Measurements from ENCODE around the gene MCF2L.

Gene MCF2L

DNA sequence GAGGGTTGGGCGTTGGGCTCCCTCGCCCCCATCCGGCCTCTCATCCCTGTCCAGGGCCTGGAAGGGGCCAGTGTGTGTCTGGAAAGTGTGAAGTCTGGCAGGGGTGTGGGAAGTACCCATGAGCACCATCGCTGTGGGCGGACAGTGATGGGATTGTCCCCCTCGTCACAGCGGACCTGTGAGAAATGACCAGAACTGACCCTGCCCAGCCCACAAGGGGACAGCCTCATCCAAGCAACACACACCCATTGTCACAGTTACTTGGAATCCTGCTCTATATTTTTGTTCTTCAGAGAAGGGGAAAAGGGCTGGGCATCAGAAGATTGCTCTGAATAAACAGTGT lies 18.6 kb downstream of the MCF2L start:
- Histone ChIP-seq H3K27me3 (ENCODE audit: low read depth, low read length) (0 out of 2 replicates have a peak, but pooled peaks cover 2% of the 10 kb centered on the region), H3K4me2 (ENCODE audit: low read length) (no peak overlapping the region), H3K9ac (ENCODE audit: low read length) (no peak overlapping the region)

DNA sequence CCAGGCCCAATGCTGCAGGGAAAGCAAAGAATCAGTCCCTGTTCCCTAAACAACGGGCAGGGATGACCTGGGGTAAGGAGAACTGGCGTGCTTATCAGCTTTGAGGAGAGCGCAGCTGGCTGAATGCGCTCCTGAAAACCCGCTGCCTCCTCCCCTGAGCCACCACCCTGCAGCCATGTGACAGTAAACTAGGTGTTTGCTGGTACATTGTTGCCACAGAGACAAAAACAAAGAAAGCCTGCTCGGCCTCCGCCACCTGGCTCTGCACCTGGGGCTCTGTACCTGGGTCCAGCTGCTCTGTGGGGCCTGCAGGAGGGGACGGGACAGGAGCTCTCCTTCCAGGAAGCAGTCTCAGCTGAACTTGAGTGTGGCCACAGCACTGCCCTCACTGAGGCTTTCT lies 21.8 kb downstream of the MCF2L start:
- no peak overlapping the region for H3K9ac ChIP-seq (ENCODE audit: low read length)
- no peaks in the 10 kb centered on the region for H4K20me1 ChIP-seq (ENCODE audit: insufficient read depth, low read length)
- no peak overlapping the region for H3K4me2 ChIP-seq (ENCODE audit: low read length)
- H3K36me3 ChIP-seq (replicated peaks; ENCODE audit: low read depth, low read length) = no peaks in the 10 kb centered on the region
- no peak overlapping the region for H3K27ac ChIP-seq (ENCODE audit: low read length)
- no peaks in the 10 kb centered on the region for H3K4me1 ChIP-seq (ENCODE audit: low read length)
- H3K9me3 ChIP-seq (ENCODE audit: insufficient read depth, low read length) = no peaks in the 10 kb centered on the region
- 0 out of 2 replicates have a peak, but pooled peaks cover 2% of the 10 kb centered on the region for H3K27me3 ChIP-seq (ENCODE audit: low read depth, low read length)
- H3K79me2 ChIP-seq (ENCODE audit: low read length) = no peaks in the 10 kb centered on the region
- H3K4me3 ChIP-seq (ENCODE audit: low read length) = no peak overlapping the region
- H2AFZ ChIP-seq (ENCODE audit: low read depth, low read length) = no peak overlapping the region
- TF ChIP-seq, protein P1, sequence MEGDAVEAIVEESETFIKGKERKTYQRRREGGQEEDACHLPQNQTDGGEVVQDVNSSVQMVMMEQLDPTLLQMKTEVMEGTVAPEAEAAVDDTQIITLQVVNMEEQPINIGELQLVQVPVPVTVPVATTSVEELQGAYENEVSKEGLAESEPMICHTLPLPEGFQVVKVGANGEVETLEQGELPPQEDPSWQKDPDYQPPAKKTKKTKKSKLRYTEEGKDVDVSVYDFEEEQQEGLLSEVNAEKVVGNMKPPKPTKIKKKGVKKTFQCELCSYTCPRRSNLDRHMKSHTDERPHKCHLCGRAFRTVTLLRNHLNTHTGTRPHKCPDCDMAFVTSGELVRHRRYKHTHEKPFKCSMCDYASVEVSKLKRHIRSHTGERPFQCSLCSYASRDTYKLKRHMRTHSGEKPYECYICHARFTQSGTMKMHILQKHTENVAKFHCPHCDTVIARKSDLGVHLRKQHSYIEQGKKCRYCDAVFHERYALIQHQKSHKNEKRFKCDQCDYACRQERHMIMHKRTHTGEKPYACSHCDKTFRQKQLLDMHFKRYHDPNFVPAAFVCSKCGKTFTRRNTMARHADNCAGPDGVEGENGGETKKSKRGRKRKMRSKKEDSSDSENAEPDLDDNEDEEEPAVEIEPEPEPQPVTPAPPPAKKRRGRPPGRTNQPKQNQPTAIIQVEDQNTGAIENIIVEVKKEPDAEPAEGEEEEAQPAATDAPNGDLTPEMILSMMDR (IDR thresholded peaks at IDR 0.05; ENCODE audit: low read depth, low read length) = no peak
- TF ChIP-seq EZH2phosphoT487 (IDR thresholded peaks at IDR 0.05; ENCODE audit: low read depth) = no peak

More for the DNA sequence above, 18.6 kb downstream of the MCF2L start:
- Histone ChIP-seq H3K79me2 (ENCODE audit: low read length) (no peaks in the 10 kb centered on the region), H4K20me1 (ENCODE audit: insufficient read depth, low read length) (no peaks in the 10 kb centered on the region), H3K36me3 (replicated peaks; ENCODE audit: low read depth, low read length) (no peaks in the 10 kb centered on the region), H3K4me1 (ENCODE audit: low read length) (no peaks in the 10 kb centered on the region), H2AFZ (ENCODE audit: low read depth, low read length) (no peak overlapping the region), H3K9me3 (ENCODE audit: insufficient read depth, low read length) (no peaks in the 10 kb centered on the region), H3K27ac (ENCODE audit: low read length) (no peak overlapping the region), H3K4me3 (ENCODE audit: low read length) (no peak overlapping the region)
- TF ChIP-seq, protein P1 (IDR thresholded peaks at IDR 0.05; ENCODE audit: low read depth, low read length) = no peak
- no peak for TF ChIP-seq EZH2phosphoT487 (IDR thresholded peaks at IDR 0.05; ENCODE audit: low read depth)

DNA sequence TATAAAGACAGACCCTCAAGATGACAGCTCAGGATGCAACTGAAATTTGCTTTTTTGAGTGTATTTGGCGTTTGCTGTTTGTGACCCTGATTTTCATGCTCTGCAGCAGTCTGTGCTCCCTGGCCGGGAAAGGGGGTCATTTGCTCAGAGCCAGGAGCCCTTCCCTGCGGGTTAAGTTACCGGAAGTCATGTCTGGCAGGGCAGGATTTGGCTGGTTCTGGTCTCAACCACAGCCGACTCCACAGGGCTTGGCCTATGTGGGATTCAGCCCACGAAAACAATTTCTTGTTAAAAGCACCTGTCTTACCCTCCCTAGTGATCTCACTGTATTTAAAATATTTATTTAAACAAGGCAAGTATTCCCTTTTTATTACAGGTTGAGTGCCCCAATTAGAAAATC lies 22.6 kb downstream of the MCF2L start:
- no peak overlapping the region for H3K4me3 ChIP-seq (ENCODE audit: low read length)
- H3K27ac ChIP-seq (ENCODE audit: low read length) = no peak overlapping the region
- TF ChIP-seq EZH2phosphoT487 (IDR thresholded peaks at IDR 0.05; ENCODE audit: low read depth) = no peak
- TF ChIP-seq, protein P1 (IDR thresholded peaks at IDR 0.05; ENCODE audit: low read depth, low read length) = no peak
- no peaks in the 10 kb centered on the region for H3K36me3 ChIP-seq (replicated peaks; ENCODE audit: low read depth, low read length)
- H3K9me3 ChIP-seq (ENCODE audit: insufficient read depth, low read length) = no peaks in the 10 kb centered on the region
- H3K79me2 ChIP-seq (ENCODE audit: low read length) = no peaks in the 10 kb centered on the region
- H3K27me3 ChIP-seq (ENCODE audit: low read depth, low read length) = 0 out of 2 replicates have a peak, but pooled peaks cover 2% of the 10 kb centered on the region
- H2AFZ ChIP-seq (ENCODE audit: low read depth, low read length) = no peak overlapping the region
- no peaks in the 10 kb centered on the region for H4K20me1 ChIP-seq (ENCODE audit: insufficient read depth, low read length)
- H3K4me1 ChIP-seq (ENCODE audit: low read length) = no peaks in the 10 kb centered on the region
- no peak overlapping the region for H3K4me2 ChIP-seq (ENCODE audit: low read length)
- no peak overlapping the region for H3K9ac ChIP-seq (ENCODE audit: low read length)

DNA sequence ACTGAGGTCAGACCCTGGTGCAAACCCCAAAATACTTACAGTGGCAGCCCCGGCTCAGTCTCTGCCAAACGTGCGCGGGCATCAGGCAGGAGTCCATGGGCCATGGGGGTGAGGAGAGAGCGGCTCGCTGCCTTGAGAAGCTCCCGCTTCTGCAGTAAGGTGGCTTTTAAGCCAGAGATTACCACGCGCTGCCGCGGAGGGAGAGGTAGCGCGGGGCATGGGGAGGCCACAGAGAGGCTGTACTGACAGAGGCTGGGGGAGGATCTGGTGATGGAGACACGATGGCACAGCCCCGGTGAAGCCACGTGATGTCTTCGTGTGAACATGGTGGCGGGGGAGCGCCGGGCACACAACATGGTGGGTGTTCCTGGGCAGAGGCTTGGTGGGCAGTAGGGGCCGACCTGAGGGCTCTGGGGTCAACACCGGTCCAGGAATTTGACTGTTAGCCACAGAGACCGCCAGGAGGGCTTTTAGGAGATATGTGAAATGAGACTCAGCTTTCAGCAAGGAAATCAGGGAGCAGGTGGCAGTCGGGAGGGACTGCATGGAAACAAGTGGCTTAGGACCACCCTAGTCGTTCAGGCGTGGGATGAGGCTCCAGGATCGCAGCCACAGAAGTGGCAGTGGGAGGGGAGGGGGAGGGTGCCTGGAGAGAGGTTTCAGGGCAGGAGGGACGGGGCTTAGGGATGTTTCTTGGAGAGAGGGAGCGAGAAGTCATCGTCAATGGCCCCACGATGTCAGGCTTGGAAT lies 24.1 kb downstream of the MCF2L start:
- Histone ChIP-seq H3K79me2 (ENCODE audit: low read length) (no peaks in the 10 kb centered on the region), H2AFZ (ENCODE audit: low read depth, low read length) (no peak overlapping the region), H3K4me1 (ENCODE audit: low read length) (no peaks in the 10 kb centered on the region), H3K27ac (ENCODE audit: low read length) (no peak overlapping the region), H3K4me3 (ENCODE audit: low read length) (no peak overlapping the region), H3K27me3 (ENCODE audit: low read depth, low read length) (0 out of 2 replicates have a peak, but pooled peaks cover 2% of the 10 kb centered on the region), H3K9me3 (ENCODE audit: insufficient read depth, low read length) (no peaks in the 10 kb centered on the region), H3K9ac (ENCODE audit: low read length) (no peak overlapping the region), H4K20me1 (ENCODE audit: insufficient read depth, low read length) (no peaks in the 10 kb centered on the region), H3K36me3 (replicated peaks; ENCODE audit: low read depth, low read length) (no peaks in the 10 kb centered on the region), H3K4me2 (ENCODE audit: low read length) (no peak overlapping the region)
- TF ChIP-seq EZH2phosphoT487 (IDR thresholded peaks at IDR 0.05; ENCODE audit: low read depth) = no peak
- TF ChIP-seq, protein P1 (IDR thresholded peaks at IDR 0.05; ENCODE audit: low read depth, low read length) = no peak

All from OCI-LY3 (cell line).